GM18505 (cell line): ENCODE data around the gene CREB1.
"Not testable (repeated sequence)": the region's sequence is repeated elsewhere in the genome, so short reads cannot be mapped to it uniquely, and the experiment has no call there.

Experiments used
- ATAC-seq: cut with Tn5 transposase; IDR thresholded peaks from one replicate; pipeline ENCODE4 v1.9.1; 2021; ENCODE audit not compliant: unreplicated experiment
- POLR2A ChIP-seq: IDR thresholded peaks from 4 replicates; pipeline ENCODE4 v1.6.1; 2011; ENCODE audit warnings: borderline replicate concordance; ENCODE audit not compliant: insufficient read depth, insufficient read length; ENCODE audit errors: extremely low read depth

Gene CREB1

DNA sequence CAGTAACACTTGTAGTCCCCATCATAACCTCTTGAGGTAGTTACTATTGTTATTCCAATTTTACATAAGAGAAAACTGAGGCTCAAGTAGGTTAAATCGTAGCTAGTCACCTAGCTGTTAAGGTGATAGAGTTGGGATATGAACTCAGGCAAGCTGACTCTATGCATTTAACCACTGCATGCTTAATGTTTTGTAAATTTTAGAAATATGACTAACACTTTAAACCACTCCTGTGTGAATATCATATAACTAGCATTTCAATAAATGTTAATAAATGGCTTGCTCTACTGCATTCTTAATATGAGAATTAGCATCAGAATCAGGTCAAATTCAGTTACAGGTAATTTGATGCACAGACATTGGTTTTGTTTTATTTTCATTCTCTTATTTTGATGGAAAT lies 35.6 kb upstream of the CREB1 start:
- TF ChIP-seq POLR2A = no peak
- ATAC-seq = no peak

DNA sequence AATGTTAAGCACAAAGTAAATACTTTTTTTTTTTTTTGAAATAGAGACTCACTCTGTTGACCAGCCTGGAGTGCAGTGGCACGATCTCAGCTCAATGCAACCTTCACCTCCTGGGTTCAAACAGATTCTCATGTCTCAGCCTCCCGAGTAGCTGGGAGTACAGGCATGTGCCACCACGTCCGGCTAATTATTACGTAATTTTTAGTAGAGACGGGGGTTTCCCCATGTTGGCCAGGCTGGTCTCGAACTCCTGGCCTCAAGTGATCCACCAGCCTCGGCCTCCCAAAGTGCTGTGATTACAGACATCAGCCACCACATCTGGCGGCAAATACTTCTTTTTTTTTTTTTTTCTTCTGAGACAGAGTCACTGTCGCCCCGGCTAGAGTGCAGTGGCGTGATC lies 32.8 kb upstream of the CREB1 start:
- not testable (repeated sequence) for ATAC-seq

- ATAC-seq = no peak
These were observed 32.2 kb upstream of the CREB1 start for GRCh38 chr2:207497596-207497995.

GRCh38 chr2:207498427-207498826 lies 31.3 kb upstream of the CREB1 start:
- ATAC-seq = no peak
- no peak for TF ChIP-seq POLR2A

More at GRCh38 chr2:207497596-207497995, 32.2 kb upstream of the CREB1 start:
- TF ChIP-seq POLR2A = no peak

- ATAC-seq = no peak
These were observed 30.6 kb upstream of the CREB1 start for GRCh38 chr2:207499114-207499513.

DNA sequence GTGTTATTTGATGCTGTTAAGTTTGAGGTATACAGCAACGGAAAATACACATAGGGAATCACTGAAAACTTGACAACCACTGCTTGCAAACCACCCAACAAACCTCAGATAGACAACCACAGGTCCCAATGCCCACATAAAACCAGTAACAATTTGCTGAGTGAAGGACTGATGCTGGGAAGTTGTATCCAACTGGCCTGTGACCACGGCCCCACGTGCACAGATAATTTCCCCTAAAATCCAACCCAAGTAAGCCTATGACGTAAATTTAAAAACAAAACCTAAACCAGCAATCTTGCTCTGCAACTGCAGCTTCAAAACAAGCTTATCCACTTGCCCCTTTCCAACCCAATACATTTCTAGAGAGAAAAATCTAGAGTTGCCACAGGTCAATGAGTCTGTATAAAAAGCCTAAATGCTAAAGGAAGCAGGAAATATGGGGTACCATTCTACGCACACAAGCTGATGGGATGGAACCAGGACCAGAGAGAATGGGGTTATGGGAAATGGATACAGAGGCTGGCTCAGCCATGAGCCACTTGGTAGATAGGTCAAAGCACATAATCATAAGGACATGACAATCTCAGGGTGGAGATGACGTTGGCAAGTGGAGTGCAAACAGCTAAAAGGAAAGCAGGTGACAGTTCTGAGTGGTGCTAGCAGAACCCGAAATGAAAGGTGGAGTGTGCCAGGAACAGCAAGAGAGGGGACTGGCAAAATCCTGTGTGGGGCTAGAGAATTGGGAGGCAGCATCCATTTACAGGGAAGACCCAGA lies 27.8 kb upstream of the CREB1 start:
- no peak for TF ChIP-seq POLR2A
- ATAC-seq = no peak

More at GRCh38 chr2:207499114-207499513, 30.6 kb upstream of the CREB1 start:
- TF ChIP-seq POLR2A = no peak

GRCh38 chr2:207502577-207503198 lies 27.1 kb upstream of the CREB1 start:
- peak; percentile 56 for ATAC-seq
- no peak for TF ChIP-seq POLR2A

DNA sequence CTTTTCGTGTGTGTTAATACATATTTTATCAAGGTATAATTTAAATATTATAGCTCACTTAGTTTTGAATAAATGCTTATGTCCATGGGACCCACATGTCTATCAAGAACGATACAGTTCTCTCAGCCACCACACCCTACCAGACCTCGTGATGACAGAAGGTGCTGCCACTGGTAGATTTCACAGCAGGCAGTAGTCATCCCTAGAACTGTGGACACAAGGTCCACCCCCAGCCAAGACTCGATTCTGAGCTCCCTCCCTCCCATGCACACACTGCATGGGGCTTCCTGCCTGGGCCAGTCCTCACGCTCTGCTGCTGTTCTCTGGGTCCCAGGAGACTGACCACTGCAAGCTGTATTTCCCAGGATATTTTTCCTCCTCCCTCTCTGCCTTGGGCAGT lies 26.5 kb upstream of the CREB1 start:
- TF ChIP-seq POLR2A = no peak
- peak; percentile 57 for ATAC-seq

DNA sequence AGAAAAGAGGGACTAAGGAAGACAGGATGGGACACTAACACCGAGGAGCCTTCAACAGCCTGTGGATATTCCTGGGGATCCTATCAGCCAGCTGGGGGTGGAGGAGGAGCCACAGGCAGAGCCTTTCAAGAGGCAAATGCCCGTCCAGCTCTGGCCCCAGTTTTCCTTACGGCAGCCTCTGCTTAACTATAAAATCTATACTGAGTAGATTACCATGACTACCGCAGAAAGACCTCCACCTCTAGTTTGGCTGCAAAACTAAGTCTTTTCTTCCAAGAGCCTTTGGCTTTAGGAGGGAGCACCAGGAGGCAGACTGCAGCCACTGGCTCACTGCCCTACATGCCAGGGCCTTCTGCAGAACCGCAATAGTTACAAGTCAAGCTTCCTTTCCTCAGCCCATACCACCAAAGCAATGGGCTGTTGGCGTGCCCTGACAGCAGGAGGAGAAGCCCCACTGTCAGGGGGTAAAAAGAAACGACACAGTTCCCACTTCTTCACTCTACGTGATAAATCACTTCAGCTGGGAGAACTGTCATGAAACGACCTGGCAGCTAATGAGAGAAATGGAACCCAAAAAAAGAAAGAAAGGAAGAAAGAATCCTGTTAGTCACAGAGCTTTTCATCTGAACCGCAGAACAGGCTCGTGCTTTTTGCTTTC lies 25.1 kb upstream of the CREB1 start:
- TF ChIP-seq POLR2A = no peak
- ATAC-seq = no peak

DNA sequence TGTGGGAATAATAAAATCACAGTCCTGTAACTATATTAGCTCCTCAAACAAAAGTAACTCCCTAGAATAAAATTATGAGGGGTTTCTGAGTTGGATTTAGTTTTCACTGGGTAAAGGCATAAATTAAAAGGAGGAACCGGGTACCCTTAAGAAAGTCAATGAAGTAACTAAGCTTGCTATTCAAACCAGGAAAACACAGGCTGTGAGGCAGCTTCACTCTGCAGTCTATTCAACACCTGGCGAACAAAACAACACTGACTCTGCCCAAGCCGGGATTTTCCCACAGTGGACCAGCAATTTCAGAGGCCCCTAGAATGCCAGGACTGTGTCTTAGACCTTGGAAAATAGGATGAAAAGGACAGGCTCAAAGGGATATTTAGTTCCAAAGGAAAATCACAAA lies 24.6 kb upstream of the CREB1 start:
- peak; percentile 35 for ATAC-seq
- no peak for TF ChIP-seq POLR2A

- no peak for ATAC-seq
- no peak for TF ChIP-seq POLR2A
These were observed 24.0 kb upstream of the CREB1 start for GRCh38 chr2:207505728-207506127.

GRCh38 chr2:207506426-207506825 lies 23.3 kb upstream of the CREB1 start:
- no peak for ATAC-seq
- no peak for TF ChIP-seq POLR2A

DNA sequence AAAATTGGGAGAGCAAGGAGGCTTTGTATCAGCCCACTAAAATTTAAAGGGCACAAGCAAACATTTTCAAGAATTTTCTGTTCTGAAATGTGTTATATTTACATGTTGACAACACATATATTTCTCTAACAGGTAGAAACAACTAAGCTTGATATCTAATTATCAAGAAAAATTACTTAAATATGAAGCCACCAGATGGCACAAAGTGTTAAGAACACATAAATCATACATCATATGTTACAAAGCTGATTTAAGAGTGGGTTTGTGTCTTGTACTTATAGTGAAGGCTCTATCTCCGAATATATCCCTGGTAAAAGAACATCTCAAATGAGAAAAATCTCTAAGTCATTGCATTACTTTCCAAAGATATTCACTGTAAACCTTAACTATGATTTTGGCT lies 19.6 kb upstream of the CREB1 start:
- no peak for ATAC-seq
- TF ChIP-seq POLR2A = no peak

DNA sequence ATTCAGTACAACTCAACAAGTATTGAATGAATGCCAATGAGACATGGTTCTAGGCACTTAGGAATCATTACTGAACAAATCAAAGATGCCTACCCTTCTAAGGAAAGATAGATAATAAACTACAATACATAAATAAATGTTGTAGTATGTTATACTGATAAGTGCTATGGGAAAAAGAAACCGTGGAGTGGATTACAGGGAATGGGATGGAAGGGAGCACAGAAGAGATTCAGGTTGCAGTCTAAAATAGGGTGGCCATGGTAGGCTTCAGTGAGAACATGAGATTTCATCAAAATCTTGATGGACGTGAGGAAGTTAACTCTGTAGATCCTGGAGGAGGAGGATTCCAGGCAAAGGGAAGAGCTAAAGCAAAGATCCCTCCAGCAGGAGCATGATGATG lies 17.9 kb upstream of the CREB1 start:
- no peak for TF ChIP-seq POLR2A
- ATAC-seq = no peak
